ENCODE data around the gene GNL3. TPM values are rescaled to one million over a fixed set of nuclear protein-coding genes. Genes with fewer than 3 reads are reported as not detected.

GNL3 gene
- total and polyA plus RNA-seq, 5 donors from 2014 or later, result 42.4 to 75.7 (median 60.2) TPM

- DNase-seq (no peak), ATAC-seq (ENCODE audit: low read depth in 2 of 2) (no peak)
- H3K4me1 ChIP-seq (ENCODE audit: control insufficient read depth, insufficient read depth, low read length, poor library complexity, severe bottlenecking), result no peaks in the 10 kb centered on the region
- H3K4me3 ChIP-seq (ENCODE audit: low read depth, low read length), result no peak overlapping the region
- H3K27me3 ChIP-seq (ENCODE audit: control insufficient read depth, insufficient read depth, low read length), result no peaks in the 10 kb centered on the region
- Mint-ChIP-seq H3K9me3 (peaks cover 0 to 2% (median 0%) of the 10 kb centered on the region in 7 donors), H3K27me3 (no peaks in the 10 kb centered on the region), H3K27ac (no peak overlapping the region), H3K4me1 (peaks cover 0 to 3% (median 0%) of the 10 kb centered on the region in 4 donors), H3K36me3 (peaks cover 2% of the 10 kb centered on the region), H3K4me3 (no peak overlapping the region)
- peaks cover 3% of the 10 kb centered on the region for H3K36me3 ChIP-seq (ENCODE audit: control insufficient read depth, insufficient read depth, low read length)
- no peaks in the 10 kb centered on the region for H3K9me3 ChIP-seq (ENCODE audit: control insufficient read depth in 2 of 2, low read length in 2 of 2)
- H3K27ac ChIP-seq (ENCODE audit: insufficient read depth, low read length, poor library complexity, severe bottlenecking), result no peak overlapping the region
These were observed 28.8 kb downstream of the GNL3 start for GRCh38 chr3:52714335-52715302.

- Histone ChIP-seq H3K9me3 (ENCODE audit: control insufficient read depth in 2 of 2, low read length in 2 of 2) (no peaks in the 10 kb centered on the region), H3K36me3 (ENCODE audit: control insufficient read depth, insufficient read depth, low read length) (peaks cover 3% of the 10 kb centered on the region), H3K27ac (ENCODE audit: insufficient read depth, low read length, poor library complexity, severe bottlenecking) (no peak overlapping the region), H3K4me3 (ENCODE audit: low read depth, low read length) (no peak overlapping the region), H3K4me1 (ENCODE audit: control insufficient read depth, insufficient read depth, low read length, poor library complexity, severe bottlenecking) (peaks cover 7% of the 10 kb centered on the region), H3K27me3 (ENCODE audit: control insufficient read depth, insufficient read depth, low read length) (no peaks in the 10 kb centered on the region)
- no peaks in the 10 kb centered on the region for H3K27me3 Mint-ChIP-seq
- no peak overlapping the region for H3K4me3 Mint-ChIP-seq
- ATAC-seq (ENCODE audit: low read depth in 2 of 2) (no peak), DNase-seq (no peak)
- no peak overlapping the region for H3K27ac Mint-ChIP-seq
- peaks cover 0 to 5% (median 0%) of the 10 kb centered on the region in 7 donors for H3K9me3 Mint-ChIP-seq
- peaks cover 6 to 11% (median 7%) of the 10 kb centered on the region in 4 donors for H3K4me1 Mint-ChIP-seq
- peaks cover 4% of the 10 kb centered on the region for H3K36me3 Mint-ChIP-seq
These were observed 30.0 kb downstream of the GNL3 start for GRCh38 chr3:52715714-52716305.

- H3K9me3 Mint-ChIP-seq, result peaks cover 0 to 5% (median 0%) of the 10 kb centered on the region in 7 donors
- no peaks in the 10 kb centered on the region for H3K36me3 ChIP-seq (ENCODE audit: control insufficient read depth, insufficient read depth, low read length)
- peaks cover 15% of the 10 kb centered on the region for H3K4me1 ChIP-seq (ENCODE audit: control insufficient read depth, insufficient read depth, low read length, poor library complexity, severe bottlenecking)
- H3K27ac ChIP-seq (ENCODE audit: insufficient read depth, low read length, poor library complexity, severe bottlenecking), result no peak overlapping the region
- H3K27ac Mint-ChIP-seq, result peak overlapping the region in 1 of 3 donors; percentile 88
- H3K4me1 Mint-ChIP-seq, result peaks cover 10 to 22% (median 12%) of the 10 kb centered on the region in 4 donors
- H3K9me3 ChIP-seq (ENCODE audit: control insufficient read depth in 2 of 2, low read length in 2 of 2), result no peaks in the 10 kb centered on the region
- no peak for ATAC-seq (ENCODE audit: low read depth in 2 of 2)
- H3K4me3 ChIP-seq (ENCODE audit: low read depth, low read length), result no peak overlapping the region
- no peaks in the 10 kb centered on the region for H3K27me3 ChIP-seq (ENCODE audit: control insufficient read depth, insufficient read depth, low read length)
- H3K4me3 Mint-ChIP-seq, result no peak overlapping the region
- no peak for DNase-seq
- peaks cover 9% of the 10 kb centered on the region for H3K36me3 Mint-ChIP-seq
- no peaks in the 10 kb centered on the region for H3K27me3 Mint-ChIP-seq
These were observed 33.8 kb downstream of the GNL3 start for GRCh38 chr3:52719618-52720017.

GRCh38 chr3:52721002-52721729 is 35.3 kb downstream of the GNL3 start:
- Mint-ChIP-seq H3K27ac (peak overlapping the region; percentile 12 to 88 (median 62)), H3K9me3 (peaks cover 0 to 5% (median 0%) of the 10 kb centered on the region in 7 donors), H3K36me3 (peaks cover 9% of the 10 kb centered on the region), H3K4me3 (peak overlapping the region in 3 of 4 donors; percentile 18 to 76 (median 74)), H3K27me3 (no peaks in the 10 kb centered on the region), H3K4me1 (peaks cover 10 to 22% (median 12%) of the 10 kb centered on the region in 4 donors)
- ATAC-seq (ENCODE audit: low read depth in 2 of 2), result peak; percentile 50 to 53
- Histone ChIP-seq H3K4me1 (ENCODE audit: control insufficient read depth, insufficient read depth, low read length, poor library complexity, severe bottlenecking) (peaks cover 15% of the 10 kb centered on the region), H3K4me3 (ENCODE audit: low read depth, low read length) (peak overlapping the region; percentile 20), H3K27me3 (ENCODE audit: control insufficient read depth, insufficient read depth, low read length) (no peaks in the 10 kb centered on the region), H3K27ac (ENCODE audit: insufficient read depth, low read length, poor library complexity, severe bottlenecking) (peak overlapping the region; percentile 18), H3K36me3 (ENCODE audit: control insufficient read depth, insufficient read depth, low read length) (no peaks in the 10 kb centered on the region), H3K9me3 (ENCODE audit: control insufficient read depth in 2 of 2, low read length in 2 of 2) (no peaks in the 10 kb centered on the region)
- peak in 2 of 3 donors; percentile 28 to 50 for DNase-seq

GRCh38 chr3:52721730-52722008 is 35.8 kb downstream of the GNL3 start:
- H3K27ac Mint-ChIP-seq, result no peak overlapping the region
- H3K36me3 Mint-ChIP-seq, result peaks cover 9% of the 10 kb centered on the region
- DNase-seq (no peak), ATAC-seq (ENCODE audit: low read depth in 2 of 2) (no peak)
- peaks cover 15% of the 10 kb centered on the region for H3K4me1 ChIP-seq (ENCODE audit: control insufficient read depth, insufficient read depth, low read length, poor library complexity, severe bottlenecking)
- no peak overlapping the region for H3K4me3 Mint-ChIP-seq
- H3K4me3 ChIP-seq (ENCODE audit: low read depth, low read length), result no peak overlapping the region
- no peaks in the 10 kb centered on the region for H3K9me3 ChIP-seq (ENCODE audit: control insufficient read depth in 2 of 2, low read length in 2 of 2)
- no peaks in the 10 kb centered on the region for H3K36me3 ChIP-seq (ENCODE audit: control insufficient read depth, insufficient read depth, low read length)
- H3K27me3 Mint-ChIP-seq, result no peaks in the 10 kb centered on the region
- H3K4me1 Mint-ChIP-seq, result peaks cover 10 to 22% (median 12%) of the 10 kb centered on the region in 4 donors
- H3K27ac ChIP-seq (ENCODE audit: insufficient read depth, low read length, poor library complexity, severe bottlenecking), result no peak overlapping the region
- no peaks in the 10 kb centered on the region for H3K27me3 ChIP-seq (ENCODE audit: control insufficient read depth, insufficient read depth, low read length)
- peaks cover 0 to 5% (median 0%) of the 10 kb centered on the region in 7 donors for H3K9me3 Mint-ChIP-seq

GRCh38 chr3:52722491-52722890 is 36.7 kb downstream of the GNL3 start:
- no peaks in the 10 kb centered on the region for H3K27me3 Mint-ChIP-seq
- peaks cover 10 to 22% (median 12%) of the 10 kb centered on the region in 4 donors for H3K4me1 Mint-ChIP-seq
- no peak overlapping the region for H3K4me3 ChIP-seq (ENCODE audit: low read depth, low read length)
- no peak overlapping the region for H3K27ac ChIP-seq (ENCODE audit: insufficient read depth, low read length, poor library complexity, severe bottlenecking)
- peaks cover 9% of the 10 kb centered on the region for H3K36me3 Mint-ChIP-seq
- ATAC-seq (ENCODE audit: low read depth in 2 of 2) (no peak), DNase-seq (no peak)
- H3K9me3 ChIP-seq (ENCODE audit: control insufficient read depth in 2 of 2, low read length in 2 of 2), result no peaks in the 10 kb centered on the region
- no peak overlapping the region for H3K4me3 Mint-ChIP-seq
- peaks cover 0 to 5% (median 0%) of the 10 kb centered on the region in 7 donors for H3K9me3 Mint-ChIP-seq
- H3K36me3 ChIP-seq (ENCODE audit: control insufficient read depth, insufficient read depth, low read length), result no peaks in the 10 kb centered on the region
- no peaks in the 10 kb centered on the region for H3K27me3 ChIP-seq (ENCODE audit: control insufficient read depth, insufficient read depth, low read length)
- H3K27ac Mint-ChIP-seq, result peak overlapping the region in 1 of 3 donors; percentile 82
- H3K4me1 ChIP-seq (ENCODE audit: control insufficient read depth, insufficient read depth, low read length, poor library complexity, severe bottlenecking), result peaks cover 15% of the 10 kb centered on the region

GRCh38 chr3:52723935-52724334 is 38.1 kb downstream of the GNL3 start:
- Mint-ChIP-seq H3K27ac (no peak overlapping the region), H3K36me3 (peaks cover 15% of the 10 kb centered on the region), H3K4me1 (peaks cover 10 to 22% (median 12%) of the 10 kb centered on the region in 4 donors), H3K27me3 (no peaks in the 10 kb centered on the region), H3K9me3 (peaks cover 0 to 5% (median 1%) of the 10 kb centered on the region in 7 donors), H3K4me3 (no peak overlapping the region)
- Histone ChIP-seq H3K4me1 (ENCODE audit: control insufficient read depth, insufficient read depth, low read length, poor library complexity, severe bottlenecking) (peaks cover 15% of the 10 kb centered on the region), H3K27me3 (ENCODE audit: control insufficient read depth, insufficient read depth, low read length) (no peaks in the 10 kb centered on the region), H3K4me3 (ENCODE audit: low read depth, low read length) (no peak overlapping the region), H3K36me3 (ENCODE audit: control insufficient read depth, insufficient read depth, low read length) (no peaks in the 10 kb centered on the region), H3K9me3 (ENCODE audit: control insufficient read depth in 2 of 2, low read length in 2 of 2) (no peaks in the 10 kb centered on the region), H3K27ac (ENCODE audit: insufficient read depth, low read length, poor library complexity, severe bottlenecking) (no peak overlapping the region)
- no peak for DNase-seq
- no peak for ATAC-seq (ENCODE audit: low read depth in 2 of 2)

All from CD4-positive, CD25-positive, alpha-beta regulatory T cell (primary cell).